ENCODE measurements around the gene AMN1. TPM values are rescaled to one million over a fixed set of nuclear protein-coding genes. Genes with fewer than 3 reads are reported as not detected.
A peak's percentile ranks its signal among the peaks of the same experiment; 100 is the strongest.
"Not testable (repeated sequence)": the region's sequence is repeated elsewhere in the genome, so short reads cannot be mapped to it uniquely, and the experiment has no call there.

Gene AMN1
- total RNA-seq, 1 experiment from 2014 or later, result 20.9 TPM

DNA sequence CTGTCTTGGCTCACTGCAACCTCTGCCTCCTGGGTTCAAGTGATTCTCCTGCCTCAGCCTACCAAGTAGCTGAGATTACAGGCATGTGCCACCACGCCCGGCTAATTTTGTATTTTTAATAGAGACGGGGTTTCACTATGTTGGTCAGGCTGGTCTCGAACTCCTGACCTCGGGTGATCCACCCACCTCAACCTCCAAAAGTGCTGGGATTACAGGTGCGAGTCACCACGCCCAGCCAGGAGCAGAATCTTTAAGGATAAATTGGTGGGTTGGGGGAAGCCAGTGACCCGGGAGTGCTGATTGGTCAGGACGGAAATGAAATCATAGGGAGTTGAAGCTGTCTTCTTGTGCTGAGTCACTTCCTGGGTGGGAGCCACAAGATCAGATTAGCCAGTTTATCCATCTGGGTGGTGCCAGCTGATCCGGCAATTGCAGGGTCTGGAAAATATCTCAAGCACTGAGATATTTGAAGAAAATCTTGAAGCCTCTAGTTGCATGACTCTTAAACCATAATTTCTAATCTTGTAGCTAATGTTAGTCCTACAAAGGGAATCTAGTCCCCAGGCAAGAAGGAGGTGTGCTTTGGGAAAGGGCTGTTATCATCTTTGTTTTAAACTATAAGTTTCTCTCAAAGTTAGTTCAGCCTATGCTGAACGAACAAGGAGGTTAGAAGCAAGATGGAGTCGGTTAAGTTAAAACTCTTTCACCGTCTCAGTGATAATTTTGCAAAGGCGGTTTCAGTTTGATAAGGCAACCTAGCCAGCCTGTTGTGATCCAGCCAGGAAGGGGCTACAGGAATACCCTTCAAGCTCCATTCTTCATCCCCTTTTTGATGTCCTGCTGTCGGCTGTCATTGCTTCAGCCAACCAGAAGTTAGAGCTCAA, 5.0 kb upstream of the AMN1 start:
- peak; percentile 91 for DNase-seq (ENCODE audit: low spot score)

DNA sequence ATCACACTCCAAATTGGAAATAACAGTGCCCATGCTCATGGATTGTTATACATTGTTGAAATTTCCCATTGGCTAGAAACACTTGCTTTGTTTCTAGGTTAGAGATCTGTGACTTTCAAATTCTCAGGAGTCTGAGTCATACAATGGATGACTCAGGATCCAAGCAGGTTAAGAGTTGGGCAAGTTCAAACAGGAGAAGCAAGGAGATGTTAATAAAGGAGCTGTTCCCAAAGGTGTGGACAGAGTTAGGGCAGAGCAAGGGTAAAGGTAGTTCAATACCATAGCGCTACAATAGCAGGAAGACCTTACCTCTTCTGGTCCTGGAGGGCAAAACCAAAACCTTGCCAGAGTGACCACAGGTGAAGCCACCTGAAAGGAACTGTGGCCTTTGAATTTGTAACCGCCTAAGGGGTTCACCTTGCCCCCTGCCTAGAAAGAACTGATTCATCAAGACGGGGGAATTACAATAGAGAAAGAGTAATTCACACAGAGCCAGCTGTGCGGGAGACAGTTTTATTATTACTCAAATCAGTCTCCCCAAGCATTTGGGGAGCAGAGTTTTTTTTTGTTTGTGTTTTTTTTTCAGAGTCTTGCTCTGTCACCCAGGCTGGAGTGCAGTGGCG, 4.2 kb upstream of the AMN1 start:
- DNase-seq (ENCODE audit: low spot score), result peak; percentile 92

DNA sequence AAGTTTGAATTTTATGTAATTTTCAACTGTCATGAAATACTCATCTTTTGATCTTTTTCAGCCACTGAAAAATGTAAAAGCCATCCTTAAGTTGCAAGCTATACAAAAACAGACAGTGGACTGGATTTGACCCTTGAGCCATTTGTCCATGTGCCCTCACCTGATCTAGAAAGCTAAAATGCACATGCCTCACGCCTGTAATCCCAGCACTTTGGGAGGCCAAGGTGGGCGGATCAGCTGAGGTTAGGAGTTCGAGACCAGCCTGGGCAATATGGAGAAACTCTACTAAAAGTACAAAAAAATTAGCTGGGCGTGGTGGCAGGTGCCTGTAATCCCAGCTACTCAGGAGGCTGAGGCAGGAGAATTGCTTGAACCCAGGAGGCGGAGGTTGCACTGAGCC, 2.4 kb upstream of the AMN1 start:
- DNase-seq (ENCODE audit: low spot score), result not testable (repeated sequence)

DNA sequence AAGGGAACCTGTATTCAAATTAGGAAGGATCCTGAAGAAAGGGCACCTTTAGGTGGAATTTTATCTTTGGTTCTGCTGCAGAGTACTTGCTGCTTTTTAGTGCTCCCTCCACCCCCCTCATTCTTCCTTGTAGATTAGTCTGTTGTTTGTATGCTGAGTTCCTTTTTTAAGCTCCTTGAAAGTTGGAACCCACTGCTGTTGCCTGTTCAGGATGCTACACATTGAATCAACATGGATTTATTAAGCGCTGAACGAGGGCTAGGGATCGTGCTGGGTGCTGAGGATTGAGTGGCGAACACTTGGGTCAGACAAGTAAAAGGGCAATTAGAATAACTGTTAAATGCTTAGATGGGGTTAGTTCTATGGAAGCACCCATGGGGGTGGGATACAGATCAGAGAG, 884 bp upstream of the AMN1 start:
- DNase-seq (ENCODE audit: low spot score), result no peak

DNA sequence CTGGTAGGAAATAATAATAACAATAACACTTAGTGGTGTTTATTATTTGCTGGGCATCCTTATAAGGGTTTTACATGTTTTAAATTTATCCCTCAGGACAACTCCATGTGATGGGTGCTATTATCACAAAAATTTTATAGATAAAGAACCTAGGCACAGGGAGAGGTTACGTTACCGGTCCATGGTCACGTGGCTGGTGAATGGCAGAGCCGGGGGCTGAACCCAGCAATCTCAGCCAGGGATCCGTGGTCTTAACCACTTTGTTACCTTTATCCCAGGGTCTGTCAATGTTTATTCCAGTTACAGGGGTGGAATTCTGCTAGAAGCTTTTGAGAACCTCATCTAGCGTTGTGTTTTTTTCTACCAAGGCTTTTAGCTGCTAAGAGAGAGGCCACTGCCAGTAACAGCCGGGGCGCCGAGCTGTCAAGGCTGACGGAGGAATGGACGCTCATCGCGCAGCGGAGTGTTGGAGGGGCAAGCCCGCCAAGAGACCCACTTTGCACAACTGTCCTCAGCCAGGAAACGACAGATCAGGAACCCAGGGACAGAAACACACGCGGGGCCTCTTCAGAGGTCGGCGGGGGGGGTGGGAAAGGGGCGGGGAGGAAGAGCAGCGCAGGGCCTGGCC, 418 bp downstream of the AMN1 start:
- no peak for DNase-seq (ENCODE audit: low spot score)

DNA sequence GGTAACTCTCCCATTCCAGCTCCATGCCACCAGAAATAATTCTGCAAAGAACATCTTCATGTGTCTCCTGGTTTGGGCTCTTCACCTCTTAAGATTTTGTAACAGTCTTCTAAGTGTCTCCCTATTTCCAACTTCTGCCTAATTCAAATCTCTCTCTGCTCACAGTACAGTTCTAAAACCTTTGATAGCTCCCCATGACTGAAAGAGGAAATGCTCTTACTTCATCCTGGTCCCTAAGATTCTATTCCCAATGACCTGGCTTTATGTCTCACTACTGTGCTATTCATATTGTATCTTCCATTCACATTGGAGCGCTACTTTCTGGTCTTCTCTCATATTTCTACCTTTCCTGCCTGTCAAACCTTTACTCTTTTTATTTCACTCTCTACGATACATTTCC, 1.6 kb downstream of the AMN1 start:
- DNase-seq (ENCODE audit: low spot score), result no peak

DNA sequence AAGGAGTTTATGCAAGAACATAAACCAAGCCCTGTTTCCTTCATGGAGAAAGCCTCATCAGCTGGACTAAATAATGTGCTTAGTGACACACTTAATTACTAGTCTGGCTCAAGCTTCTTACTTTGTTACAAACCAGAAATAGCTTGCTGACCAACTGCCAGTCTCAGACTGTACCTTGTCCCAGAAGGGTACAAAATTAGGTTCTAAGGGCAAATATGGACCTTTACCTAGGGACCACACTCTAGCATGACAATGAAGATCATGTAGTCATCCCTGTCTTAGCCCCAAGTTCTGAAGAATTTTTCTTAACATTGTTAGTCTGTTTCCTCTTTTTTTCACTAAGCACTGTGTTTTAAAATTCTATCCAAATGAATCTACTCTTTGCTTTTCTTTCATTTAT, 2.2 kb downstream of the AMN1 start:
- DNase-seq (ENCODE audit: low spot score), result no peak

DNA sequence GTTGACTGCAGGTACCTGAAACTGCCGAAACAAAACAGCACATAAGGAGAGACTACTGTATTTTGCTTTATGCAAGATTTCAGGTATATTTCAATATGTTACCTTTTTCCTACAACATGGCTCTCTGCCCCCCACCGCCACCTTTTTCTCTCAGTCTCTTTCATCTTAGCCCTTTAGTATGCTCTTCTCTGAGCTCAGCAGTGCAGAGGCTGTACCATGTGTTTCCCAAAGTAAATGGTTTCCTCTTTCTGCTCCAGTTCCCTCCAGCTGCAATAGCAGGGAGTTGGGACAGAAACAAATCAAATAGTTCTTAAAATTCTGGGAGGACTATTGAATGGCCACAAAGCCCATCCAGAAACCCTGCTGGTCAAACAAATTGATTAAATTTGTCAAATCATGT, 4.3 kb downstream of the AMN1 start:
- no peak for DNase-seq (ENCODE audit: low spot score)

DNA sequence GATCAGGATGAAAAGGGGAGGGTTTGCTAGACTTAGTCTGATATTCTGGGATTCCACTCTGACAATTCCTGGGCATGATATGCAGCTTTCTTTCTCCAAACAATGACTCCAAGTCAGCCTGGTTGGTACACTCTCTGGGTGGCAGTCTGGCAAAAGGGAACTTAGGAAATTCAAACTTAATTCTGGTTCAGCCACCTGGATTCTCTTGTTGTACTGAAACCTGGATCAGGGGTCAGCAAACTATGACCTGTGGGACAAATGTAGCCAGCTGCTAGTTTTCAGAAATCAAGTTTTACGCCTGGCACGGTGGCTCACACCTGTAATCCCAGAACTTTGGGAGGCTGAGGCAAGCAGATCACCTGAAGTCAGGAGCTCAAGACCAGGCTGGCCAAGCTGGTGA, 6.2 kb downstream of the AMN1 start:
- DNase-seq (ENCODE audit: low spot score), result no peak

DNA sequence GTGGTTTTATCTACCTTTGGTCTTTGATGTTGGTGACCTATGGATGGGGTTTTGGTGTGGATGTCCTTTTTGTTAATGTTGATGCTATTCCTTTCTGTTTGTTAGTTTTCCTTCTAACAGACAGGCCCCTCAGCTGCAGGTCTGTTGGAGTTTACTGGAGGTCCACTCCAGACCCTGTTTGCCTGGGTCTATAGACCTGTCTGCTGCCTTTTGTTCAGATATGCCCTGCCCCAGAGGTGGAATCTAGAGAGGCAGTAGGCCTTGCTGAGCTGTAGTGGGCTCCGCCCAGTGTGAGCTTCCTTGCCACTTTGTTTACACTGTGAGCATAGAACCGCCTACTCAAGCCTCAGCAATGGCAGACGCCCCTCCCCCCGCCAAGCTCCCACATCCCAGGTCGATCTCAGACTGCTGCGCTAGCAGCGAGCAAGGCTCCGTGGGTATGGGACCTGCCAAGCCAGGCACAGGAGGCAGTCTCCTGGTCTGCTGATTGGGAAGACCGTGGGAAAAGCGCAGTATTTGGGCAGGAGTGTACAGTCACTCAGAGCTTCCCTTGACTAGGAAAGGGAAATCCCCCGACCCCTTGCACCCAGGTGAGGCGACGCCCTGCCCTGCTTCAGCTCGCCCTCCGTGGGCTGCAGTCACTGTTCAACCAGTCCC, 10.2 kb downstream of the AMN1 start:
- not testable (repeated sequence) for DNase-seq (ENCODE audit: low spot score)

DNA sequence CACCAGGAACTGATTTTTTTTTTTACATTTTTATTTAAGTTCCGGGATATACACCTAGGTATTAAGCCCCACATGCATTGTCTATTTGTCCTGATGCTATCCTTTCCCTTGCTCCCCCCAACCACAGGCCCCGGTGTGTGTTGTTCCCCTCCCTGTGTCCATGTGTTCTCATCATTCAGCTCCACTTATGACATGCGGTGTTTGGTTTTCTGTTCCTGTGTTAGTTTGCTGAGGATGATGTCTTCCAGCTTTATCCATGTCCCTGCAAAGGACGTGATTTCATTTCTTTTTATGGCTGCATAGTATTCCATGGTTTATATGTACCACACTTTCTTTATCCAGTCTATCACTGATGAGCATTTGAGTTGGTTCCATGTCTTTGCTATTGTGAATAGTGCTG, 11.8 kb downstream of the AMN1 start:
- not testable (repeated sequence) for DNase-seq (ENCODE audit: low spot score)

DNA sequence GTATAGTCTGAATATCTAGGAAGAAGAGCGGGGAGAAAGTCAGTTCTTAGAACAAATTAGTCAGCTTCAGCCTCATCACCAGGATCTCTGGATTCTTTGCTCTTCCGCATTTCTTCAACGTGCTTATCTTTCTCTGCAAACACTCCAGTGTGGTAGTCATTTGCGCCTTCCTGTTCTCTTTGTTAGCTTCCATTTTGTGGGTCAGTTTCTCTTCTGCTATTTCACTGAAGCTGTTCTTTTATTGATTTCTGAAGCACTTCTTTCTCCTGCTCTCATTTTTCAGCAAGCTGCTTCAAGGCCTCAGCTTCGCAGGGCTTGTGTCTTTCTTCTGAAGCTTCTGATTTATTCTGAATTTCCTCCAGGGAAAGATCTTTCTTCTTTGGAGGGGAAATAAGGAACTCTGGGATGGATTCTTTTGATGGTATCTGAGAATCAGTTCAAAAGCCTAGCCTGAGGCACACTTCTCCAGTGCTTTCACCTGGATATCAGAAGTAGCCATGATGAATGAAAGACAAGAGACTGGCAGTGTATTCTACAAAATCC, 13.5 kb downstream of the AMN1 start:
- DNase-seq (ENCODE audit: low spot score), result no peak

DNA sequence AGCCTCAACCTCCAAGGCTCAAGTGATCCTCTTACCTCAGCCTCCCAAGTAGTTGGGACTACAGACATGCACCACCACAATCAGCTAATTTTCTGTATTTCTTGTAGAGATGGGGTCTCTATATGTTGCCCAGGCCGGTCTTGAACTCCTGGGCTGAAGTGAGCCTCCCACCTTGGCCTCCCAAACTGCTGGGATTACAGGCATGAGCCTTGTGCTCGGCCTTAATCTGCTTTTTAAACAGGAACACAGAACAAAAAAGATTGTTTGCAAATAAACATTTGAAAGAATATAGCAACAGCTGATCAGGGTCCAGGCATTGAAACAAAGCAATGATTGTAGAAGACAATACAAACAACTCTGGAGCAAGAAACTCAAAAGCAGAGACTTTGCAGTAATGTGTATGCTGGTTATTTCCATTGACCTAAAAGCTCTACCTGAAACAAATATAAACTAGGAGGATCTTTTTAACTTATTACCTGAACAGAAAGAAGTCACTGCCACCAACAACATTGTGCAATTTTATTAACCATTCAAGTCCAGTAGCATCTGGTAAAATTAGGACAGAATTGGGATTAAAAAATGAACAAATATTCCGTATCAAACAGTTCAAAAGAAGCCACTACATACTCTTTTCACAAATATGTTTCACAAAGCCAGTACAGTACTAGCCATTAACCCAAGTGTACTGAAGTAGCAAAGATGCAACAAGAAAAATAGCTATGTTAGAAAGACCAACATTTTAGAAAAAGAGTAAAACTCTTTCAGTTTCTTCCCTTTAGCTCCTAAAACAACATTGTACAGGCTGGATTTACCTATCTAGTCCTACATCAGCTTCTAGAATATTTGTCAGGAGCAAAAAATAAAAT, 14.2 kb downstream of the AMN1 start:
- no peak for DNase-seq (ENCODE audit: low spot score)

DNA sequence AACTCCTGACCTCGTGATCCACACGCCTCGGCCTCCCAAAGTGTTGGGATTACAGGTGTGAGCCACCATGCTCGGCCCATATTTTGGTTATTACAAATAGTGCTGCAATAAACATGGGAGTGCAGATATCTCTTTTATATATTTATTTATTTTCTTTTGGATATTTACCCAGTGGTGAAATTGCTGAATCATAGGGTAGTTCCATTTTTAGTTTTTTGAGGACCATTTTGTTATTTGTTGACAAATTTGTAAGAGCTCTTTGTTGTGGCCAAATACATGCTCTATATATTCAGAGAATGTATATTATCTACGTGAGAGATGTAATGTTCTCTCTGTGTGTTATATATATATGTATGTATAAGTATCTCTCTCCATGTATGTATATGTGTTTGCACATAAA, 15.9 kb downstream of the AMN1 start:
- DNase-seq (ENCODE audit: low spot score), result no peak

DNA sequence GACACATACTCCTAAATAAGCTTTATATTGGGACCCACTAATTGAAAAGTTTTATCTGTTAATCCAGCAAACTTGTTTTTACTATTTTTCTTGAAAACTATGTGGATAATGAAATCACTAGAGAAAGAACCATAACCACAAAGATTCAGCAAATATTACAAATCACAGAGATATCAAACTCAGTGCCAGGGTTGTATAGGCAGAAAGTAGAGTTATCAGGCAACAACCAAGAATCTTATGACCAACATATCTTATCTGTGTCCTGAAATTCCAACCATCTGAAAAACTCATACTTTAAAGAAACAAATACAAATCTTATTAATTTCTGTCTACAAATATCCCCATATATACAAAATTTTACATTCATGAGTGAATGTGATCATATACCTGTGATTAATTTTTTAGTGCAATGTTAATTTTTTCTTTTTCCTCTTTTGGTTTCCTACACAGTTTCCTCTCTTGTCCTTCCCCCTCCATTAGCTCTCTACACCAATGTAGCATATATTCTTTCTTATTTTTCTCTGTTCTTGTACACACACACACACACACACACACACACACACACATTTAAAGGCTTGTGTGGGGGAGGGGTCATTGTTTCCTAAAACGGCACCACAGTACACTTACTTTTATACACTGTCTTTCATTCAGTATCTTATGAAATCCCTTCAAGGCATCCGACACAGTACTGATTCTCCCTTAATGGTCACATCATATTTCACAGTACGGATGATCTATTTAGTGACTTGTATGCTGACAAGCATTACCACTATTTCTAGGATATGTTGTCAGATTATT, 18.6 kb downstream of the AMN1 start:
- no peak for DNase-seq (ENCODE audit: low spot score)

DNA sequence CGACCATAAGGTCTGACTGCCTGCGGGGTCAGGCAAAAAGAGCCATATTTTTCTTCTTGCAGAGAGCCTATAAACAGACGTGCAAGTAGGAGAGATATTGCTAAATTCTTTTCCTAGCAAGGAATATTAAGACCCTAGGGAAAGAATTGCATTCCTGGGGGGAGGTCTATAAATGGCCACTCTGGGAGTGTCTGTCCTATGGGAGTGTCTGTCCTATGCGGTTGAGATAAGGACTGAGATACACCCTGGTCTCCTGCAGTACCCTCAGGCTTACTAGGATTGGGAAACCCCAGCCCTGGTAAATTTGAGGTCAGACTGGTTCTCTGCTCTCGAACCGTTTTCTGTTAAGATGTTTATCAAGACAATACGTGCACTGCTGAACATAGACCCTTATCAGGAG, 20.7 kb downstream of the AMN1 start:
- DNase-seq (ENCODE audit: low spot score), result not testable (repeated sequence)

DNA sequence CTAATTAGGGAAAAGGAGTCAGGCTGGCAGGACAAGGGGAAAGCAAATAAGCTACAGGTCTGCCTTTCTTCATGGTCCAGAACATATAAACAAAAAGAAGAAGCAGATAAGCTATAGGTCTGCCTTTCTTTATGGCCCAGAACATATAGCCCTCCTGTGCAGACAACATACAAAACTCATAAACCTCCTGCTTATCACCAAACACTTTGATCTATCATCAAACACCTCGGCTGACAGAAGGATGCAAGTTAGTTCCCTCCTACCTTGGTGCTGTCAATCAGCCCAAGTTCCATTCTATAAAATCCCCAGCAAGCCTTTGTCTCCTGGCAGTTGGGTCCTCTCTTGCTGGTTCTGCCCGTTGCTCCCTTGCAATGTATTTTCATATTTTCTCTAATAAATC, 23.2 kb downstream of the AMN1 start:
- DNase-seq (ENCODE audit: low spot score), result no peak

DNA sequence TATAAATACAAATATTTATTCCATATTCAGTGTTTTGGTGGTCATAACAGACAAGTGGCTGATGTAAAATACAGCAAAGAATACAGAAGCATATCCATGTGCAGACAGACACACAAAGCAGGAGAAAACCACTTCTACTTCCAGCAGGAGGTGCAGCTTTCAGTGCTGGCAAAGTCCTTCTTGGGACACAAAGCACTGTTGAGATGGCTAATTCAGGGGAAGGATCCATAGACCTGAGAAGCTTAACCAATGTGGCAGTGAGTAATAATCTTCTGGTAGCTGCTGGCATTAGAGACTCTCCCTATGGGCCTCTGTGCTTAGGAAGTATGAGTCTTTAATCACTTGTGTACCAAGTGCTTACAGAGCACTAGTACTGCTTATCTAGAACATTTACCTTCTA, 26.8 kb downstream of the AMN1 start:
- peak; percentile 17 for DNase-seq (ENCODE audit: low spot score)

DNA sequence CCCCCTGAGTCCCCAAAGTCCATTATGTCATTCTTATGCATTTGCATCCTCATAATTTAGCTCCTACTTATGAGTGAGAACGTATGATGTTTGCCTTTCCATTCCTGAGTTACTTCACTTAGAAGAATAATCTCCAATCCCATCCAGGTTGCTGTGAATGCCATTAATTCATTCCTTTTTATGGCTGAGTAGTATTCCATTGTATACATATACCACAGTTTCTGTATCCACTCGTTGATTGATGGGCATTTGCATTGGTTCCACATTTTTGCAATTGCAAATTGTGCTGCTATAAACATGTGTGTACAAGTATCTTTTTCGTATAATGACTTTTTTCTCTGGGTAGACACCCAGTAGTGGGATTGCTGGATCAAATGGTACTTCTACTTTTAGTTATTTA, 38.9 kb downstream of the AMN1 start:
- not testable (repeated sequence) for DNase-seq (ENCODE audit: low spot score)

DNA sequence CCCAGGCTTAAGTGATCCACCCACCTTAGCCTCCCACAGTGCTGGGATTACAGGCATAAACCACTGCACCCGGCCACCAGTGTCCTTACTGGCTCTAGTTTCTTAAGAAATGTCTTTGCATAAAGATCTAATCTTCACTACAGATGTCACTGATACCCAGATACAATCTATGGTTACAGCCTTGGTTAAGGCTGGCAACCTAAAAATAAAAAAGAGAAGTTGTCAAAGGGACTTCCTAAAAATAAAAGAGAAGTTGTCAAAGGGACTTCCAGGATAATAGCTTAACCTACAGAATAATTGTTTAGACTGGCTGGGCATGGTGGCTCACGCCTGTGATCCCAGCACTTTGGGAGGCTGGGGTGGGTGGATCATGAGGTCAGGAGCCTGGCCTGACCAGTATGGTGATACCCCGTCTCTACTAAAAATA, 41.7 kb downstream of the AMN1 start:
- no peak for DNase-seq (ENCODE audit: low spot score)

Data from H4 (cell line).